22Rv1 (cell line): Measurements from ENCODE around the gene GREB1.

ENCODE experiments used
- H3K27ac ChIP-seq: fragments of 450-650 bp; 2 replicates; pipeline ENCODE4 v1.5.1; 2017
- ZFX ChIP-seq: fragments of 450-650 bp; IDR thresholded peaks from 2 replicates; pipeline ENCODE4 v1.6.1; 2017; ENCODE audit warnings: antibody characterized with exemption, borderline replicate concordance
- TF ChIP-seq, protein P1 (sequence below): fragments of 450-650 bp; IDR thresholded peaks from 2 replicates; pipeline ENCODE4 v1.5.1; 2017; ENCODE audit warnings: mild to moderate bottlenecking

GREB1 gene

DNA sequence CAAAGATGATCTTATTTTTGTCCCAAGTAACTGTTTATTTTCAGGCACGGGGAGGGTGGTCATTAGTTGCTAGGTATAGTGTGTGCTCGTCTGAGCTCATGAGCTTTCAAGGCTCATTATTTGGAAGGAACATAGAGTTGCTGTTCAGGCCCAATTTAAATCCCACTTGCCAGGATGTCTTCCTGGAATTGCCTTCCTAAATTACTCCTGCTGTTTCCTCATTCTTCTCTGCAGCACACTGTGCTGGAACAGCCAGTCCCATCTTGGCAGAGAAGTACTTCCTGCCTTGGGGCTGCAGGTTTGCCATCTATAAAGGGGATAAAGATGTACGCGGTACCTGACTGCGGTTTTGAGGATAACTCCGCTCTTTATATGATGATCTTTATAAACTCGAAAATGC, 37.3 kb downstream of the GREB1 start:
- TF ChIP-seq, protein P1, sequence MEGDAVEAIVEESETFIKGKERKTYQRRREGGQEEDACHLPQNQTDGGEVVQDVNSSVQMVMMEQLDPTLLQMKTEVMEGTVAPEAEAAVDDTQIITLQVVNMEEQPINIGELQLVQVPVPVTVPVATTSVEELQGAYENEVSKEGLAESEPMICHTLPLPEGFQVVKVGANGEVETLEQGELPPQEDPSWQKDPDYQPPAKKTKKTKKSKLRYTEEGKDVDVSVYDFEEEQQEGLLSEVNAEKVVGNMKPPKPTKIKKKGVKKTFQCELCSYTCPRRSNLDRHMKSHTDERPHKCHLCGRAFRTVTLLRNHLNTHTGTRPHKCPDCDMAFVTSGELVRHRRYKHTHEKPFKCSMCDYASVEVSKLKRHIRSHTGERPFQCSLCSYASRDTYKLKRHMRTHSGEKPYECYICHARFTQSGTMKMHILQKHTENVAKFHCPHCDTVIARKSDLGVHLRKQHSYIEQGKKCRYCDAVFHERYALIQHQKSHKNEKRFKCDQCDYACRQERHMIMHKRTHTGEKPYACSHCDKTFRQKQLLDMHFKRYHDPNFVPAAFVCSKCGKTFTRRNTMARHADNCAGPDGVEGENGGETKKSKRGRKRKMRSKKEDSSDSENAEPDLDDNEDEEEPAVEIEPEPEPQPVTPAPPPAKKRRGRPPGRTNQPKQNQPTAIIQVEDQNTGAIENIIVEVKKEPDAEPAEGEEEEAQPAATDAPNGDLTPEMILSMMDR, result no peak
- TF ChIP-seq ZFX, result no peak
- no peak overlapping the region for H3K27ac ChIP-seq

DNA sequence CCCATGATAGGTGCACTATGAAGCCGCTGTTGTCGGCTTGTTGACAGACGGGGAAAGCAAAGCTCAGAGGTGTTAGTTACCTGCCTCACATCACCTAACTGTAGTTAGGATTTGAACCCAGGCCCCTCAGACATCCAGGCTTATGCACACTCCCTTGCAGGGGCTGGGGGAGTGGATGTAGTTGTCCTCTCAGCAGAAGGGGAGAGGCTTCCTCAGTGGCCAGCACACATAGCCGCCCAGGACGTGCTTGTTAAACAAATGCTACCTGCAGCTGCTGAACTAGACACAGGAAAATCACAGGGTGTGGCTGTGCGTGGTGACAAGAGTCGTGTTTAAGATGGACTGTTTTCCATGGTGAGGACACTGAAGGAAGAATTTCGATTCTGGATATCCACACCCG, 39.2 kb downstream of the GREB1 start:
- H3K27ac ChIP-seq, result no peak overlapping the region
- TF ChIP-seq, protein P1, result no peak
- TF ChIP-seq ZFX, result no peak

DNA sequence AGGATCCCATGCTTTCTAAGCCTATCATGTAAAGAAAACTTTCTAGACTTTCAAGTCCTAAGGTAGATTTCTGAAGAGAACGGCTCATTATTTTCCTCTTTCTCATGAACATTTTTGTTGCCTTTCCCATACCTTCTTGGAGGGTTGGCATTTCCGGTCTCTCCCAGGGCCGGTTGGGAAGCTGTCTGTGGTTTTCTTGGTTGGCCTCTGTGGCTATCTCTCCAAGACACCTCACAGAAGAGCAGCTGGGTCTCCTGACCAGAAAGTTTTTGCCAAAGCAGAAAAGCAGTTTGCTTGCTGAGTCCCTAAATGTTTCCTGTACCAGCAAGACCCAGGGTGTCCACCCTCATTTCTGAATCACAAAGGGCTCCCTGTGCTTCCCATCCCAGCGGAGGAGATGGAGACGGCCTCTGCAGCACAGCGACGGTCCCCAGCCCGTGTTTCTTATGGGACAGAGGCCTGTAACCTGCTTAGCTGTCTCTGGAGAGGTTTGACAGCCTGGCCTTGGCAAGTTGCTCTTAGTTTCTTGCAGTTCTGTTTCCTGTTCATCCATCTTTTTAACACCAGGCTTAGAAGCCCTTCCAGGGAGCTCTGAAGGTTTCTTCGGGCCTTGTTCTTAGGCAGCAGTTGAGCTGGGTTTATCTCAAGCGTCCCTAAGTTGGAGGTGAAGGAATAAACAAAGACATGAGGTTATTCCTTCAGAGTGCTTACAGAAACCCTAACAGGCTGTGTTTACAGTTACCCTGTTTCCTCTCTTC, 39.8 kb downstream of the GREB1 start:
- TF ChIP-seq, protein P1, result no peak
- TF ChIP-seq ZFX, result no peak
- no peak overlapping the region for H3K27ac ChIP-seq

- no peak for TF ChIP-seq ZFX
- TF ChIP-seq, protein P1, result no peak
- no peak overlapping the region for H3K27ac ChIP-seq
These were observed 40.6 kb downstream of the GREB1 start for GRCh38 chr2:11574176-11575046.

GRCh38 chr2:11576398-11576797, 42.6 kb downstream of the GREB1 start:
- TF ChIP-seq ZFX, result no peak
- TF ChIP-seq, protein P1, result no peak
- no peak overlapping the region for H3K27ac ChIP-seq

DNA sequence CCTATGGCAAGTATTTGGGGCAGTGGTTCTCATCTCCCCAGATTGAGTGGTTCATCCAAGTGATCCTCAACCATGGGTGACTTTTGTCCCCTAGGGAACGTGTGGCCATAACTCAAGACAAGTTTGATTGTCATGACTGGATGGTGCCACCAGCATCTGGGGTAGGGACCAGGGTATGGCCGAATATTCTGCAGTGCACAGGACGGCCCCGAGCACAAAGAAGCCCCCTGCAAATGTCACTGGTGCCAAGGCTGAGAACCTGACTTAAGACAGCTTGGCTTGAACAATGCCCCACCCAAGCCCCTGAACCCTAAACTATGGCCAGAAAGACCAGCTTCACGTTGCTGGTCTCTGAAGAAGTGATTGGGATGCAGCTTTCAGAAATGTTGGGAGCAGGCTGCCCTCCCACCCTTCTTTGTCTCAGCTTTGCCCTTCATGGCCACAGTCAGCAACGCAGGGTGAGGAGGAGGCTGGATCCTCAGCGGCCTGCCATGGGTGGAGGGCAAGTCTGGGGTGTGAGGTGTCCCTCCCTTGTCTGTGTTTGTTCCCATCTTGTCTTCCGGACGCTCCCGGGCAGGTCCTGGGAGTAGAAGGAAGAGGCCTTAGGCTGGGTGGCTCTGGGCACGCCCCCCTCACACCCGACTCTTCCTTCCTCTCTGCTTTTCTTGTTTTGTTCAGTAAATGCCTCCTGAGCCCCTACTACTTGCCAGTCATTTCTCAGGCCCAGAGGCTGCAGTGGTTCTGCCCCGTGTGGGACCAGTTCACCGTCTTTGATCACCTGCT, 43.4 kb downstream of the GREB1 start:
- H3K27ac ChIP-seq, result no peak overlapping the region
- TF ChIP-seq ZFX, result no peak
- TF ChIP-seq, protein P1, result no peak
